SU-DHL-6 (cell line): ENCODE data around the gene MC1R.
"Not testable (repeated sequence)": the region's sequence is repeated elsewhere in the genome, so short reads cannot be mapped to it uniquely, and the experiment has no call there.

Source experiments
- H2AFZ ChIP-seq: fragments of 200-600 bp; sonication (generic); 2 replicates; pipeline ENCODE4 v1.6.1; 2014; ENCODE audit warnings: low read depth, mild to moderate bottlenecking, moderate library complexity, mixed read lengths, antibody characterized with exemption, low read length; ENCODE audit not compliant: severe bottlenecking
- H3F3A ChIP-seq: fragments of 200-600 bp; shearing (Covaris generic); 2 replicates; pipeline ENCODE4 v1.6.0; 2016; ENCODE audit warnings: antibody characterized with exemption, mild to moderate bottlenecking; ENCODE audit not compliant: insufficient read depth
- H3K27ac ChIP-seq: fragments of 200-600 bp; sonication (generic); 2 replicates; pipeline ENCODE4 v1.5.1; 2016; ENCODE audit warnings: low read depth, mild to moderate bottlenecking, low read length, moderate library complexity, mixed read lengths
- H3K27me3 ChIP-seq: fragments of 200-600 bp; sonication (generic), shearing (Covaris generic); 2 replicates; pipeline ENCODE4 v1.6.0; 2014; ENCODE audit warnings: mild to moderate bottlenecking, low read length
- H3K36me3 ChIP-seq: fragments of 200-600 bp; sonication (generic); 2 replicates; pipeline ENCODE4 v1.6.1; 2014; ENCODE audit warnings: mild to moderate bottlenecking, low read length, mixed read lengths
- H3K4me2 ChIP-seq: fragments of 300-600, 200-600 bp; shearing (Covaris generic), sonication (generic); 2 replicates; pipeline ENCODE4 v1.6.0; 2014; ENCODE audit warnings: low read length, low read depth, mild to moderate bottlenecking; ENCODE audit not compliant: poor library complexity, severe bottlenecking
- H3K4me3 ChIP-seq: fragments of 200-600 bp; sonication (generic); 2 replicates; pipeline ENCODE4 v1.5.1; 2014; ENCODE audit warnings: antibody characterized with exemption, low read length, mild to moderate bottlenecking, mixed read lengths; ENCODE audit not compliant: insufficient read depth, poor library complexity, severe bottlenecking
- H3K79me2 ChIP-seq: fragments of 200-600 bp; sonication (generic); 2 replicates; pipeline ENCODE4 v1.6.1; 2014; ENCODE audit warnings: mild to moderate bottlenecking, low read length, moderate library complexity; ENCODE audit not compliant: insufficient read depth
- H3K9ac ChIP-seq: fragments of 200-600 bp; sonication (generic); 2 replicates; pipeline ENCODE4 v1.7.0; 2014; ENCODE audit warnings: mild to moderate bottlenecking, low read length
- H3K9me2 ChIP-seq: fragments of 200-600 bp; sonication (generic); replicated peaks from 2 replicates; pipeline ENCODE4 v1.6.1; 2014; ENCODE audit warnings: low read length; ENCODE audit not compliant: insufficient read depth
- H3K9me3 ChIP-seq: fragments of 200-600 bp; sonication (generic); 2 replicates; pipeline ENCODE4 v1.6.1; 2014; ENCODE audit warnings: low read length, mixed read lengths; ENCODE audit not compliant: insufficient read depth
- H4K20me1 ChIP-seq: fragments of 200-600 bp; sonication (generic); 2 replicates; pipeline ENCODE4 v1.6.1; 2014; ENCODE audit warnings: low read depth, mild to moderate bottlenecking, antibody characterized with exemption, low read length, moderate library complexity, mixed read lengths
- CTCF ChIP-seq: fragments of 200-600 bp; sonication (generic); IDR thresholded peaks from one replicate; pipeline ENCODE4 v1.5.1; 2017; ENCODE audit warnings: antibody characterized with exemption, mild to moderate bottlenecking, low read length, moderate library complexity; ENCODE audit not compliant: insufficient read depth, poor library complexity, severe bottlenecking
- EZH2phosphoT487 ChIP-seq: fragments of 200-600 bp; sonication (generic), shearing (Covaris generic); conservative IDR thresholded peaks from 2 replicates; pipeline ENCODE4 v1.6.1; 2018; ENCODE audit warnings: mild to moderate bottlenecking, antibody characterized with exemption, low read length, moderate library complexity, mixed read lengths

MC1R gene

GRCh38 chr16:89965447-89966225 lies 47.0 kb downstream of the MC1R start:
- H3F3A ChIP-seq, result 0 out of 2 replicates have a peak, but pooled peaks cover 4% of the 10 kb centered on the region
- no peaks in the 10 kb centered on the region for H3K36me3 ChIP-seq
- H3K9me3 ChIP-seq, result no peaks in the 10 kb centered on the region

GRCh38 chr16:89966756-89967155 lies 48.1 kb downstream of the MC1R start:
- Histone ChIP-seq H4K20me1 (no peaks in the 10 kb centered on the region), H3K27me3 (no peaks in the 10 kb centered on the region), H3K4me2 (no peak overlapping the region), H3F3A (0 out of 2 replicates have a peak, but pooled peaks cover 4% of the 10 kb centered on the region), H3K4me3 (no peak overlapping the region), H2AFZ (no peak overlapping the region), H3K9me2 (no peaks in the 10 kb centered on the region), H3K9ac (no peak overlapping the region), H3K9me3 (no peaks in the 10 kb centered on the region; the same call in 1 of the 2 replicates), H3K79me2 (peaks cover 5% of the 10 kb centered on the region; the same call in 1 of the 2 replicates), H3K36me3 (no peaks in the 10 kb centered on the region), H3K27ac (no peak overlapping the region)
- TF ChIP-seq EZH2phosphoT487, result no peak
- no peak for TF ChIP-seq CTCF

More at GRCh38 chr16:89965447-89966225, 47.0 kb downstream of the MC1R start:
- no peak overlapping the region for H3K4me3 ChIP-seq
- no peak overlapping the region for H3K4me2 ChIP-seq
- H4K20me1 ChIP-seq, result no peaks in the 10 kb centered on the region
- no peaks in the 10 kb centered on the region for H3K27me3 ChIP-seq
- no peak overlapping the region for H2AFZ ChIP-seq
- no peaks in the 10 kb centered on the region for H3K9me2 ChIP-seq
- H3K79me2 ChIP-seq, result no peaks in the 10 kb centered on the region
- TF ChIP-seq CTCF (no peak), EZH2phosphoT487 (no peak)
- no peak overlapping the region for H3K27ac ChIP-seq
- H3K9ac ChIP-seq, result no peak overlapping the region

GRCh38 chr16:89967436-89967835 lies 48.8 kb downstream of the MC1R start:
- H3K36me3 ChIP-seq, H3F3A ChIP-seq, H3K79me2 ChIP-seq, H3K9me3 ChIP-seq, H4K20me1 ChIP-seq, H2AFZ ChIP-seq, H3K4me2 ChIP-seq, H3K9ac ChIP-seq, H3K9me2 ChIP-seq, H3K27me3 ChIP-seq, H3K27ac ChIP-seq, H3K4me3 ChIP-seq: not testable (repeated sequence)

GRCh38 chr16:89968074-89968473 lies 49.4 kb downstream of the MC1R start:
- not testable (repeated sequence) for H3K27ac ChIP-seq

More at GRCh38 chr16:89968074-89968473, 49.4 kb downstream of the MC1R start:
- H3K4me2 ChIP-seq, H3F3A ChIP-seq, H2AFZ ChIP-seq, H3K27me3 ChIP-seq, H4K20me1 ChIP-seq, H3K4me3 ChIP-seq, H3K9me3 ChIP-seq, H3K9ac ChIP-seq, H3K36me3 ChIP-seq, H3K9me2 ChIP-seq: not testable (repeated sequence)
- H3K79me2 ChIP-seq, result peaks cover 12% of the 10 kb centered on the region
